Suppressor macrophage treated with lipopolysaccharide for 1 hour (primary cell): Measurements from ENCODE around the gene MCM5.

Experiments used
- DNase-seq, 3 donors: peaks; one replicate each; pipeline ENCODE4 v3.0.0-alpha.2; 2020 to 2022

Gene MCM5

DNA sequence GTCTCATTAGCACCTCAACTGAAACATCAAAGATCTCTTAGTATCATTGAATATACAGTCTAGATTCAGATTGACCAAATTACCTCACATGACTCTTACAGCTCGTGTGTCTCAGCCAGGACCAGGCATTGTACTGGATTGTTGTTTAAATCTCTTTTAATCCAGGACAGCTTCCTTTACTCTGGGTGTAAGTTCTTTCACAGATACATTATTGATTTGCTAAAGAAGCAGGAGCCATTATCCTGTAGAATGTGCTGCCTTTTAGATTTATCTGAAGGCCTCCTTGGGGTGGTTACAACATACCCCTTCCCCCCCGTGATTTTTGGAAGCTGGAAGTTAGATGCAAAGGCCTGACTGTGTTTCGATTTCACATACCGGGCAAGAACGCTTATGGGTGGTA lies 4.2 kb downstream of the MCM5 start:
- no peak for DNase-seq

DNA sequence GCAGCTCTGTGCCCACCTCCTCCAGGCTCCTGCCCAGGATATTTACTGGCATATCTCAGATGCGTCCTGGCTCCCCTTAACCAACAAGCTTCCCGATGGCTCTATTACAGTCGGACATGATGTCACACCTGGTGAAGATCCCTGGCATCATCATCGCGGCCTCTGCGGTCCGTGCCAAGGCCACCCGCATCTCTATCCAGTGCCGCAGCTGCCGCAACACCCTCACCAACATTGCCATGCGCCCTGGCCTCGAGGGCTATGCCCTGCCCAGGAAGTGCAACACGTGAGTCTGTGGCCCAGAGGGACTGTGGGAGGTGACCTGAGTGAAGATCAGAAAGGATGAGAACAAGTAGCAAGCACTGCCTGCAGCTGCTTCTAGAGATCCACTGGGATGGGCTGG lies 6.5 kb downstream of the MCM5 start:
- no peak for DNase-seq

DNA sequence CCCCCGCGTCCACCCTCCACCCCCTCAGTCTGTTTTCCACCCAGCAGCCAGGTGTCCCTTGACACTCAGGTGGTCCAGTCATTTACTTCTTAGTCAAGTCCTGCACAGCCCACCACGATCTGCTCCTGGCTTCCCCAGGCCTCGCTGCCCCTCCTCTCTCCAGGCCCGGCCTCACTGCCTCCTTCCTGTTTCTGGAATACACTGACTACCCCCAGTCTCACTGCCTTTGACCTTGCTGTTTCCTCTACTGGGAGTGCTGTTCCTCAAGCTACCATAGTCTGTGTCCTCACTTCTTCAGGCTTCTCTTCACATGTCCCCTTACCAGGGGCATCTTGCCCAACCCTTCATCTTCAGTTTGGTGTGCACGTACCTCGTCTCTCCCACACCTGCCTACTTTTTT lies 7.4 kb downstream of the MCM5 start:
- DNase-seq = peak; percentile 43 to 54 (median 51)

DNA sequence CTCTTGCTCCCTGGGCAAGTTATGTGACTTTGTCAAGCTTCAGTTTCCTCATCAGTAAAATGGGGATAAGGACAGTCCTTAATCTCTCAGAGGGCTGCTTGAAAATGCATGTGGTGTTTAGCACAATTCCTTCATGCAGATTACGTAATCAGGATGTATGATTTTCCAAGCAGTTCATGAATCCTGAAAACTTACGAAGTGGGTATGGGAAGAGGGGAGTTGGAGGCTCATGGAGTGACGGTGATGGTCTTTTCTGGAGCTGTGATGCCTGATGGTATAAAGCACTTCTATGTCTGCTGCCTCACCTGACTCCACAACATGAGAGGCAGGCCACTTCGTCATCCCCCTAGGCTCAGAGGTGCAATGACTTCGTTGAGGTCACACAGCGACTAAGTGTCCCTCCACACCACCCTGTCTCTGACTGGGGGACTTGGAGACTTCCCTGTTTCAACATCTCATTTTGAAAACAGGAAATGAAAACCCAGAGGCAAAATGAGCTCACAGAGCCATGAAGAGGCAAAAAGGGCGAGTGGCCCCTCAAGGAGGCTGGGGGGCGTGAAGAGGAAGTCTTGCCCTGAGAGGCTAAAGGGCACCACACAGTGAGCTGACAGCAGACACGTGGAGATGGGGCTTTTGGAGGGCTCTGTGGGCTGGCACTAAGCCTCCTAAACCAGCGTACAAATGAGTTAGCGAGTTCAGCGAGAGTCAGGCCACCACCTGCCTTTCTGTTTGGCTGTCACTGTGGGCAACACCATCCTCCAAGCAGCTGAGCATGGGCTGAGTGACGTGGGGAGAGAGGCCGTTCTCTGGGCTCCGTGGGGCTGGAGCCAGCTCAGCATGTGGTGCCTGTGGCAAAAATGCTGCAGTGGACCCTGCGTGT lies 10.1 kb downstream of the MCM5 start:
- DNase-seq = peak; percentile 94 to 97 (median 96)

DNA sequence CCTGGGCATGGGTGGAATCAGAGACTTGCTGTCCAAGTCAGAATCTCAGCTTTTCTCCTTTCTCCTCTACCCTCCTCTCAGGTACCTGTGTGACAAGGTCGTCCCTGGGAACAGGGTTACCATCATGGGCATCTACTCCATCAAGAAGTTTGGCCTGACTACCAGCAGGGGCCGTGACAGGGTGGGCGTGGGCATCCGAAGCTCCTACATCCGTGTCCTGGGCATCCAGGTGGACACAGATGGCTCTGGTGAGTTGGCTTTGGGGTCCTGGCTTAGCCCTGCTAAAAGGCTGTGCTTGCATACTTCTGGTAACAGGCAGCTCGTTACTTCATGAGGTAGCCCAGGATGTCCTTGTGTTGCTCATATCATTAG lies 10.7 kb downstream of the MCM5 start:
- DNase-seq = no peak

DNA sequence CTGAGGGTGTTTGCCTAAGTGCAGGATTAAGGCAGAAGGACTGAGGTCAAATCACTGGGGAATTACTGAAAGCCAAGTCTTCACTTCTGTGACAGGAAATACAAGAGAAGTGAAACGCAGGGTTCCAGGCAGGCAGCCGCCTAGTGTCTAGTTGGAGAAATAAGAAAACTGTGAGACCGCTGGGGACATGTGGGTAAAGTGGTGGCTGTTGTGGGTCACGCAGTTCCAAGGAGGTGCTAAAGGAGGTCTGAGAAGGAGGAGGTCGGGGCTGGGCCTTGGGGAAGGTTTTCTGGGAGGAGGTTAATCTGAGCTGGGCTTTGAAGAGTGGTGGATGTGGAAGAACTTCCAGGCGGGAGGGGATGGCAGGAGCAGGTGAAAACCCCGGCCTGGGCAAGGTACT lies 11.2 kb downstream of the MCM5 start:
- DNase-seq = peak; percentile 76 to 77 (median 76)

DNA sequence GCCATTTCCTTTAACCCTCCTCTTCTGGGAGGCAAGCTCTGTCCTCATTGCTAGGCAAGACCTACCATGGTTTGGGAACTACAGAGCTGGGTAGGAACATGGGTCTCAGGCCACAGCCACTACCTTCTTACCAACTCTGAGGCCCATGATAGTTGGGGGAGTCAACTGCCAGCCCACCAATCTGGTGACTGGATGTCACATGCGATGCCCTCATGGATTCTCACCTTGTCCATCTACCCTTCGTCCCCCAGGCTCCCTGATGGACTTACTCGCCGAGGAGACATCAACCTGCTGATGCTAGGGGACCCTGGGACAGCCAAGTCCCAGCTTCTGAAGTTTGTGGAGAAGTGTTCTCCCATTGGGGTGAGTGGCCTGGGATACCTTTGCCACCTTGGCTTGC lies 13.7 kb downstream of the MCM5 start:
- DNase-seq = no peak

DNA sequence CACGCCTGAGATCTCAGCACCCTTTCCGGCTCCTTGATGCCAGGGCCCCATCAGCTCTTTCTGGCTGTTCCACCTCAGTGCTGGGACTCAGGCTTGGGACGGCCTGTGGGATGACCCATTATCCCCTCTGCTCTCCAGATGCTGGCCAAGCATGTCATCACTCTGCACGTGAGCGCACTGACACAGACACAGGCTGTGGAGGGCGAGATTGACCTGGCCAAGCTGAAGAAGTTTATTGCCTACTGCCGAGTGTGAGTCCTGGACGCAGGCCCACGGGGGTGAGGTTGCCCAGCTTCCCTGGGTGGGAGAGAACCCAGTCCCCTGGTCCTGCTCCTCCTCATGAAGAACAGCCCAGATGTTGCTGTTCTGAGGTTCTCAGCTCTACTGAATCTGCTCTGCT lies 17.7 kb downstream of the MCM5 start:
- DNase-seq = no peak

DNA sequence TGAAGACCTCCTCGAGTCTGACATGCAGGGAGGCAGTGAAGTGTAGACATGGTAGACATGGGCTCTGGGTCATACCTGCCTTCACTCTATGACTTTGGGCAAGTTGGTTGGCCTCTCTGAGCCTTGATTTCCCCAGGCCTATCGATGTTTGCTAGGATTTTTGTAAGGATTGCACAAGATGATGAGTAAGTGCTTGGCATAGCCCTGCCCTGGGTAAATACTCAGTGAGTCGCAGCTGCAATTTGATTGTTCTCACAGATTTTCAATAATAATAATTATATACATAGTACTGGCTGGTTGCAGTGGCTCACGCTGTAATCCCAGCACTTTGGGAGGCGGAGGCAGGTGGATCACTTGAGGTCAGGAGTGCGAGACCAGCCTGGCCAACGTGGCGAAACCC lies 18.1 kb downstream of the MCM5 start:
- no peak for DNase-seq

DNA sequence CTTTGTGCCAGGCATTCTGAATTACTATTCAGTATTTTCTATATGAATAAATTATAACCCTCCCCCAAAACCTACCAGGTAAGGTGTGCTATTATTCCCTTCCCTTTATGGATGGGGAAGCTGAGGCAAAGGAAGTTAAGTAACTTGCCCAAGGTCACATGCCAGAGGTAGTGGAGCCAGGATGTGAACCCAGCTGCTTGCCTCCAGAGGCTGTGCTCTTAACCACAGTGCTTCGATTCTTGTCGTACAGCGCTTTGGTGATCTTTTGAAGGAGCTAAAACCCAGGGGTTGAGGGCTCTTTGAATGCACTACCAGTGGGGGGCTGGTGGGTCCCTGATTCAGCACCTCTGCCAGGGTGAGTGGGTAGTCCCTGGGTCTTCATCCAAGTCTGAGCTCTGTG lies 18.8 kb downstream of the MCM5 start:
- DNase-seq = no peak

DNA sequence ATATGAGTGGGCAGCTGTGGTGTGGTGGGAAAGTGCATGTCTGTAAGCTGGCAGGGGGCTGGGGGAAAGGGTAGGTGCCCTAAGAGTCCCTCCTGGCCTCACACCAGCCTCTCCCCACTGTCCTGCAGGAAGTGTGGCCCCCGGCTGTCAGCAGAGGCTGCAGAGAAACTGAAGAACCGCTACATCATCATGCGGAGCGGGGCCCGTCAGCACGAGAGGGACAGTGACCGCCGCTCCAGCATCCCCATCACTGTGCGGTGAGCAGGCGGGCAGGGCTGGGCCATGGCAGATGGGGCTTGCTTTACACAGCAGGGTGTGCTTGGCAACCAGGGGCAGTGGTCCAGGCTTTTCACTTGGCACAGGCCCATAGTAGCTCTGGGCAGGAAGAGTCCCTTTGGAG lies 19.8 kb downstream of the MCM5 start:
- no peak for DNase-seq

DNA sequence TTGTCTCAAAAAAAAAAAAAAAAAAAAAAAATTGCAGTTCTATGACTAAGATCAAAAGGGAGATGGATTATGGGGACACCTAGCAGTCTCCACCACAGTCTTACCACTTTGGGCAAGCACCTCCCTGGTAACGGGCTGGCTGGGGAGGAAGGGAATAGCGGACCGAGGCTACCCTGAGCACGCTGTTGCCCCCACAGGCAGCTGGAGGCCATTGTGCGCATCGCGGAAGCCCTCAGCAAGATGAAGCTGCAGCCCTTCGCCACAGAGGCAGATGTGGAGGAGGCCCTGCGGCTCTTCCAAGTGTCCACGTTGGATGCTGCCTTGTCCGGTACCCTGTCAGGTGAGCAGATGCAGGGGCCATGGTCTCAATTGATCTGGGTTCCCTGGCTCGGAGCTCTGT lies 21.2 kb downstream of the MCM5 start:
- peak in 1 of 3 donors; percentile 15 for DNase-seq

DNA sequence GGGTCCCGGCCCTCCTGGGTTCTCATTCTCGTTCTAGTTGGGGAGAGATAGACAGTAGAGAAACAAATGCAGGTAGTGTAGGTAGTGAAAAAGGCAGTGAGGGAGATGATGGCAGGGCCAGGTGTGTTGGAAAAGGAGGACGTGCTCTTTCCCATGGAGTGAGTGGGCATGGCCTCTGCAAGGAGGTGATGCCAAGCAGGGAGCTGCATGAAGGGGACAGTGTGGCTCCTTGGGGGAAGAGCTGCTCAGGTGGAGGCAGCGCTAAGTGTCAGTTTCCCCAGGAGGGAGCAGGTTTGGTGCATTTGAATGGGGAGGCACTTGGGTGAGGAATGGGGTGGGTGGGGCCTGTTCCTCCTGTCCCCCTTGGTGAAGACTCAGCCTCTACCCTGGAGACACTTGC lies 22.2 kb downstream of the MCM5 start:
- DNase-seq = no peak

DNA sequence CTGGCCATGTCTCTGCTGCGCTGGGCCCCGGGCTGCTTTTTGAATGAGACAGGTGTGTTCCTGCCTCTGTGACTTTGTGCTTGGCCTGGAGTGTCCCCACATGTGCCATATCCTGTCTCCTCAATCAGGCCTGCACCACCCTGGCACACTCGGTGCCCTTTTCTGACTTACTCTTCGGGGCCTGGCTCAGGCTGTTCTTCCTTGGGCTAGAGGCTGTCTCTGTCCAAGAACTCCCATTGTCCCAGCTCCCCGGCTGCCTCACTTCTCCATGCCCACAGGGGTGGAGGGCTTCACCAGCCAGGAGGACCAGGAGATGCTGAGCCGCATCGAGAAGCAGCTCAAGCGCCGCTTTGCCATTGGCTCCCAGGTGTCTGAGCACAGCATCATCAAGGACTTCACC lies 23.0 kb downstream of the MCM5 start:
- DNase-seq = no peak

DNA sequence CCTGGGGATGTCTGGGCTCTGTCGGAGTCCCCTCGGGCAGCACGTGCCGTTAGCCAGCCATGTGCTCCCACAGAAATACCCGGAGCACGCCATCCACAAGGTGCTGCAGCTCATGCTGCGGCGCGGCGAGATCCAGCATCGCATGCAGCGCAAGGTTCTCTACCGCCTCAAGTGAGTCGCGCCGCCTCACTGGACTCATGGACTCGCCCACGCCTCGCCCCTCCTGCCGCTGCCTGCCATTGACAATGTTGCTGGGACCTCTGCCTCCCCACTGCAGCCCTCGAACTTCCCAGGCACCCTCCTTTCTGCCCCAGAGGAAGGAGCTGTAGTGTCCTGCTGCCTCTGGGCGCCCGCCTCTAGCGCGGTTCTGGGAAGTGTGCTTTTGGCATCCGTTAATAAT lies 24.1 kb downstream of the MCM5 start:
- DNase-seq = no peak

DNA sequence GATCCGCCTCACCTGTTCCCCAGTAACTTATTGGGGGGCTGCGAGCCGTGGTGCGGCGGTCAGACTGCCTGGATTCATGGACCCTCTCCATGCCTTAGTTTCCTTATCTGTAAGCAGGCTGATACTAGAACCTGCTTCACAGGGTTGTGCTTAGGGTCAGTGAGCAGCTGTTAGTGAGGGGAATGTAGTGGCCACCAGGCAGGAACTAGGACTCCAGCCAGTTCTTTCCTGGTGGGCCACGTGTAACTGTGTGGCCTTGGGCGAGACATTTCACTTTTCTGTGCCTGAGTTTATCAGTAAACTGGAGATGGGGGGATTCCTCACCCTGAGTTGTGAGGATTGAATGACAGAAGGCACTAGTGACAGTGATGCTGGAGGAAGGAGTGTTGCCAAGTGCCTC lies 24.8 kb downstream of the MCM5 start:
- no peak for DNase-seq

DNA sequence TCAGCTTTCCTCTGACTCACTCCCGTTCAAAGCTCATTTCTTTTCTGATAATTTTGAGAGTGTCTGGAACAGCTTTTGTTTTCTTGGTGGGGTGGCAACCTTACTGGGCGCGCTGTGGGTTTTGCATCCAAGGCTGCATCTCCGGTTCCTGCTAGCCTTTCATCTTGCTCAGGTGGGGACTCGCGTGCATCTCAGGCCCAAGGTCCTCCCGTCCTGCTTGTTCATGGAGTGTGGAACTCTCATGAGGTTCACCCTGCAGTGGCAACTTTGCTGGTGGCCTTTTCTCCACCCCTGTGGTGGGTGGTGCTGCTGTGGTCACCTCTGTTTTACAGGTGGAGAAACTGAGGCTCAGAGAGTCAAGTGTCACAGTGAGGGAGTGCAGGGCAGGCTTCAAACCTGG lies 25.6 kb downstream of the MCM5 start:
- DNase-seq = no peak

DNA sequence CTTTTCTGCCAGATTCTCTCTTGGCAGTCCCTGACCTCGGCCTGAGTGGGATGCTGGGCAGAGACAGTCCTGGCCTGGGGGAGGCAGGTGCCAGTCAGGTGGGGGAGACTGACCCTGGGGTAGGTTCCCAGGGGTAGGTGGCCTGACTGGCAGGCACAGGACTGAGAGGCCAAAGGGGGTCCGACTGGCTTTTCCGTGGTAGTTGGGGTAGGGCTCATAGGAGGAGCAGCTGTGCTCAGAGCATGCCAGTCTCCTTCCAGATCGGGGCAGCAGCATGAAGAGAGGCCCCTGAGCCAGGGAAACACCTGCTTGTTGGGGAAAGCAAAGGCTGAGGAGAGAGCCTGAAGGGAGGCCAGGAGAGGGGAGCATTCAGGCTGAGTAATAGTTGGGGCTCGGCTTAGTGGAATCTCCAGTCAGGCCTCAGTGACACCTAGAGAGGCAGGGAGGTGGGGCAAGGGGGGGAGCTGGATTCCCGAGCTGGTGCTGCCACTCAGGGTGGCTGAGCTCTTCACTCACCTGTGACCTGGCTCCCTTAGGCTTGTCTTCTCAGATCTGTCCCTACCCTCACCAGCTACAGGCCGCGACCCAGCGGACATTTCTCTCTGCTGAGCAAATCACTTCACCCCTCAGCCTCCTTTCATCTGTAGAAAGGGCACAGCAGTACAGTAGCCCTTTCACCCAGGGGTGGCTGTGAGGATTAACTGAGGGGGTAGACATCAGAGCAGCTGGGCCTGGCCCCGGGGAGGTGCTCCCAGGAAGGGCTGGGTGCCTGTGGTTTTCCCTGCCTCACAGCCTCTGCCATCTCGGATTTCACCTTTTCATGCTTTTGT lies 26.2 kb downstream of the MCM5 start:
- no peak for DNase-seq

DNA sequence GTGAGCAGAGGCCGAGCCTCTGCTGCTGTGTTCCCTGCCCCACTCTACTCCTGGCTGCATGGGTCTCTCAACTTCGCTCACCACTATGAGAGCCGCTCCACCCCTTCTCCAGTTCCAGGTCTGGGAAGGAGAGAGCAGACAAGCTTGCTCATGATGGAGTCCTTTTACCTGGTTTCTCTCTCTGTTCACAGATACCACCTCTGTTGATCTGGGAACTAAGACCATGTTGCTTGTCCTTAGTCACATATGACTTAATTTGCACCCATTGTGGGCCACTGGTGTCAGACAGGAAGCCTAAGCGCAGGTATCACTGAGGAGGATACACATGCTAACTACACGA lies 26.8 kb downstream of the MCM5 start:
- no peak for DNase-seq

DNA sequence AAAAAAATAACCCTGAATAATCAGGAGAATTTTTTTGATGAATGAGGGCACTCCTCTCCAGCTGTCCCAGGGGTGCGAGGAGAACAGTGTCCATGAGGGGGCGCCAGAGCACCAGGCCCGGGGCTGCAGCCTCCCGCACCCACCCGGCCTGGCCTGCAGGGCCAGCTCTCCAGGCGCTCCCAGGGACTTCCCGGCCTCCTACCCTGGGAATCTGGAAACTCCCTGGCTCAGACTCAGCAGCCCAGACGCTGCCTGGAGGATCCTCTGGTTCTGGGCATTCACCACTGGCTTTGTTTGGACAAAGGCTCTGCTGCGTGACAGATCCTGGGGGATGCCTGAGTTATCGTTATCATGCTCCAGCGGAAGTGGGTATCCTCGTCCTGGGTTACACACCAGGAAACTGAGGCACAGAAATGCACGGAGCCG lies 31.0 kb downstream of the MCM5 start:
- DNase-seq = peak; percentile 90 to 96 (median 93)

DNA sequence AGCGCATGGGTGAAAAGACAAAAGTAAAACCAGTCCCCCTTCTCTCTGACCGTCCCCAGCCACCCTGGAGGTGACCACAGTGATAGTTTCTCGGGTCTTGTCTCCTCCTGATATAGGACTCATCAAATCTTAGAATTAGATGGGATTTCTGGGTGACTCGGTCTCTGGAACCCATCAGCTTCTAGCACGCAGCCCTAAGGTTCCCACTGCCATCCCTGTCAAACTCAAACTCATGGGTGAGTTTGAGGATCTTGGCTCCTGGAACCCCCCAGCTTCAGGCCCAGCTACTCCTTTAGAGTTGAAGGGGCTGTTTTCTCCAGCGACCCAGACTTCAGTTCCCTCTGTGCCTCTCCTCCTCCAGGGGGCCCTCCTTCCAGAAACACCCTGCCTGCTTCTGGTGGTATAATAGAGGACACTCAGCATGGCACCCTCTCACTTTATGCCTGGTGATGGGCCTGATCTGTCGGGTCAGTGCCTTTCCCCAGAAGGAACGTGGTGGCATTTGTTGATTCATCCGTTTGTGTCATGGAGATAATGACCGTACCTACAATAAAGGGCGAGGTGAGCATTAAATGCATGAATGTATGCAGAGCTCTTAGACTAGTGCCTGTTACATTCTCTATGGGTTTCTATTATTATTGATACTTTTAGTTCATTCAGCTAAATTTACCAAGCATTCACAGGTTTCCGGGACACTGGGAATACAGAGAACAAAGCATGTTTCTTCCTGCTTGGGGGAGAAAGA lies 31.7 kb downstream of the MCM5 start:
- no peak for DNase-seq

DNA sequence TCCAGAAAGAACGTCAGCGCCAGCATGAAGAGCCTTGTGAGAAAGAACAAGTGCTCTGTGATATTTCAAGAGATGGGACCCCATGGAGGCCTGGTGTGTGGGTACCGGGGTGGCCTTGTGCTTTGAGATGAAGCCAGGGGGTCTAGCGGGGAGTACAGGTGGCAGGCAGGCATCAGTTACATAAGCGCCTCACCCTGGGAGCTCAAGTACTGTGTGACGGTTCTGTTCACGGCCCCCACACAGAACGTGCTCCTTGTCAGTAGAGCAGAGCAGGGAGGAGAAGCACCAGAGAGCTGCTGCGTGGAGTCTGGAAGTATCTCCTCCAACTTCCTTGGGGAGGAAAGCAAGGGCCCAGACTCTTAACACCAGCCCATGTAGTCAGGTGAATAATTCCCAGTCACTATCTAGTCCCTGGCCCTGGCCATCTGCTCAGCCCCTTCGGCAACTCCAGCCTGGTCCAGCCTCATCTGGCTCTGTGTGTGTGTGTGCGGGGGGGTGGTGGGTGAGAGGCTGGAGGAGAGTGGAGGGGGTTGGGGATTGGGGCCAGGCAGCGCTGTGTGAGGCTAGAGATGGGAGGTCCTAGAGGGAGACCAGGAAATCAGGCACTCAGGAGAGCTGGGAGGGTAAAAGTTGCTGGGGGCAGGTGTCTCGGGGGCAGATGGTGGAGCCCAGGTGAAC lies 32.4 kb downstream of the MCM5 start:
- no peak for DNase-seq
